Hepatocyte (in vitro differentiated cells): ENCODE data around the gene OR5B12.

ENCODE experiments used
- EZH2 ChIP-seq: fragments of 200-600 bp; sonication (generic); IDR thresholded peaks from 2 replicates; pipeline ENCODE4 v1.6.1; 2016; ENCODE audit warnings: antibody characterized with exemption, mild to moderate bottlenecking, borderline replicate concordance
- EZH2phosphoT487 ChIP-seq: fragments of 200-600 bp; sonication (generic); IDR thresholded peaks from one replicate; pipeline ENCODE4 v1.6.1; 2018; ENCODE audit warnings: antibody characterized with exemption, mild to moderate bottlenecking, low read depth, moderate library complexity; ENCODE audit not compliant: unreplicated experiment, severe bottlenecking
- TF ChIP-seq, protein P1 (sequence below): fragments of 200-600 bp; sonication (generic); IDR thresholded peaks from 2 replicates; pipeline ENCODE4 v1.5.1; 2016; ENCODE audit warnings: antibody characterized with exemption, mild to moderate bottlenecking; ENCODE audit not compliant: poor library complexity

- TF ChIP-seq, protein P1, sequence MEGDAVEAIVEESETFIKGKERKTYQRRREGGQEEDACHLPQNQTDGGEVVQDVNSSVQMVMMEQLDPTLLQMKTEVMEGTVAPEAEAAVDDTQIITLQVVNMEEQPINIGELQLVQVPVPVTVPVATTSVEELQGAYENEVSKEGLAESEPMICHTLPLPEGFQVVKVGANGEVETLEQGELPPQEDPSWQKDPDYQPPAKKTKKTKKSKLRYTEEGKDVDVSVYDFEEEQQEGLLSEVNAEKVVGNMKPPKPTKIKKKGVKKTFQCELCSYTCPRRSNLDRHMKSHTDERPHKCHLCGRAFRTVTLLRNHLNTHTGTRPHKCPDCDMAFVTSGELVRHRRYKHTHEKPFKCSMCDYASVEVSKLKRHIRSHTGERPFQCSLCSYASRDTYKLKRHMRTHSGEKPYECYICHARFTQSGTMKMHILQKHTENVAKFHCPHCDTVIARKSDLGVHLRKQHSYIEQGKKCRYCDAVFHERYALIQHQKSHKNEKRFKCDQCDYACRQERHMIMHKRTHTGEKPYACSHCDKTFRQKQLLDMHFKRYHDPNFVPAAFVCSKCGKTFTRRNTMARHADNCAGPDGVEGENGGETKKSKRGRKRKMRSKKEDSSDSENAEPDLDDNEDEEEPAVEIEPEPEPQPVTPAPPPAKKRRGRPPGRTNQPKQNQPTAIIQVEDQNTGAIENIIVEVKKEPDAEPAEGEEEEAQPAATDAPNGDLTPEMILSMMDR = no peak
- TF ChIP-seq EZH2 (no peak), EZH2phosphoT487 (no peak)
Observed at GRCh38 chr11:58485961-58486360, 43.9 kb upstream of the OR5B12 start.
